ENCODE data around the gene ARMC12. TPM values are rescaled to one million over a fixed set of nuclear protein-coding genes. Genes with fewer than 3 reads are reported as not detected.

ARMC12 gene
- total RNA-seq, 4 donors from 2014 or later: 0.26 to 1.5 TPM; not detected in 2

DNA sequence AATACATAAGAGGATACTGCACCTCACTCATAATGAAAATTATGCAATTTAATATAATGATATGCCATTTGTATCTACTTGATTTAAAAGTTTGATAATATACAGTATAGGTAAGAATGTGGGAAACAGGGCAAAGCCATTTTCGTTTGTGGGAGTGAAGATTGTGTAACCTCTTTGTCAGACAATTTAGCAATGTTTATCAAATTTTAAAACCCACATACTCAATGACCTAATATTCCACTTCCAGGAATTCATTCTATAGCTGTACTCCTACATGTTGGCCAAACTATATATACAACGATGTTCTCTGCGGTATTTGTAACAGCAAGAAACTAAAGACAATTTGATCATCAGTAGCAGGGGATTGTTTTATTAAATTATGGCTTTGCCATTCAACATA lies 30.4 kb upstream of the ARMC12 start:
- no peak for DNase-seq
- H3K27ac ChIP-seq: no peak overlapping the region
- intact Hi-C loops (cut with DNase I): no loop called here
- H3K4me3 ChIP-seq: no peak overlapping the region
- no peaks in the 10 kb centered on the region for H3K27me3 ChIP-seq
- peaks cover 0 to 11% (median 3%) of the 10 kb centered on the region in 3 donors for H3K4me1 ChIP-seq
- 40 to 46% methylated on average over 3 of the region's 3 CpGs for WGBS, 2 donors
- TF ChIP-seq POLR2A (IDR thresholded peaks at IDR 0.05): no peak
- TF ChIP-seq, protein P1, sequence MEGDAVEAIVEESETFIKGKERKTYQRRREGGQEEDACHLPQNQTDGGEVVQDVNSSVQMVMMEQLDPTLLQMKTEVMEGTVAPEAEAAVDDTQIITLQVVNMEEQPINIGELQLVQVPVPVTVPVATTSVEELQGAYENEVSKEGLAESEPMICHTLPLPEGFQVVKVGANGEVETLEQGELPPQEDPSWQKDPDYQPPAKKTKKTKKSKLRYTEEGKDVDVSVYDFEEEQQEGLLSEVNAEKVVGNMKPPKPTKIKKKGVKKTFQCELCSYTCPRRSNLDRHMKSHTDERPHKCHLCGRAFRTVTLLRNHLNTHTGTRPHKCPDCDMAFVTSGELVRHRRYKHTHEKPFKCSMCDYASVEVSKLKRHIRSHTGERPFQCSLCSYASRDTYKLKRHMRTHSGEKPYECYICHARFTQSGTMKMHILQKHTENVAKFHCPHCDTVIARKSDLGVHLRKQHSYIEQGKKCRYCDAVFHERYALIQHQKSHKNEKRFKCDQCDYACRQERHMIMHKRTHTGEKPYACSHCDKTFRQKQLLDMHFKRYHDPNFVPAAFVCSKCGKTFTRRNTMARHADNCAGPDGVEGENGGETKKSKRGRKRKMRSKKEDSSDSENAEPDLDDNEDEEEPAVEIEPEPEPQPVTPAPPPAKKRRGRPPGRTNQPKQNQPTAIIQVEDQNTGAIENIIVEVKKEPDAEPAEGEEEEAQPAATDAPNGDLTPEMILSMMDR (IDR thresholded peaks at IDR 0.05): no peak
- no peaks in the 10 kb centered on the region for H3K36me3 ChIP-seq
- H3K9me3 ChIP-seq: no peaks in the 10 kb centered on the region

DNA sequence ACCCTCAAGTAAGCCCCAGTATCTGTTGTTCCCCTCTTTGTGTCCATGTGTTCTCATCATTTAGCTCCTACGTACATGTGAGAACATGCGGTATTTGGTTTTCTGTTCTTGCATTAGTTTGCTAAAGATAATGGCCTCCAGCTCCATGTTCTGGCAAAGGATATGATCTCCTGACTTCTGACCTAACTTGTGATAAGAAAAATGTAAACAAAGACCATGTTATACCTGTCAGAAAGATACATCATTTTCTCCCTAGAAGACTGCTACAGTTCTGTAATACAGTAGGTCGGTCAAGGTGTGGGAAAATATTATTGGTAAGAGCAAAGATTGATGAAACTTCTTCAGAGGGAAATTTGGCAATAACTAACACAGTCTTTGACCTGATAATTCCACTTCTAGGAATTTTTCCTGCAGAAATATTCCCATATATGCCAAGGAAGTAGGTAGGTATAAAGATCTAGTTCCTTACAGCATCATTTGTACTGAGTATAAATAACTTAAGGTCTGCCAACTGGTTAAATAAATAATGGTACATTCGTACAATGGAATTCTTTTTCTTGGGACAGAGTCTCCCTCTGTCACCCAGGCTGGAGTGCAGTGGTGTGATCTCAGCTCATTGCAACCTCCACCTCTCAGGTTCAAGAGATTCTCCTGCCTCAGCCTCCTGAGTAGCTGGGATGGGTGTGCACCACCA lies 29.0 kb upstream of the ARMC12 start:
- Histone ChIP-seq H3K4me3 (no peak overlapping the region), H3K9me3 (no peaks in the 10 kb centered on the region), H3K36me3 (no peaks in the 10 kb centered on the region), H3K4me1 (peaks cover 0 to 11% (median 3%) of the 10 kb centered on the region in 3 donors), H3K27me3 (no peaks in the 10 kb centered on the region), H3K27ac (no peak overlapping the region)
- TF ChIP-seq POLR2A (IDR thresholded peaks at IDR 0.05): no peak
- TF ChIP-seq, protein P1 (IDR thresholded peaks at IDR 0.05): no peak
- WGBS, 2 donors: 39 to 44% methylated on average over 4 of the region's 4 CpGs
- intact Hi-C loops (cut with DNase I): no loop called here
- DNase-seq: no peak

GRCh38 chr6:35708585-35708984 lies 28.2 kb upstream of the ARMC12 start:
- H3K4me1 ChIP-seq: peaks cover 0 to 11% (median 3%) of the 10 kb centered on the region in 3 donors

GRCh38 chr6:35710241-35710847 lies 26.5 kb upstream of the ARMC12 start:
- Histone ChIP-seq H3K4me1 (peaks cover 0 to 11% (median 3%) of the 10 kb centered on the region in 3 donors), H3K27ac (peak overlapping the region in 2 of 4 donors; percentile 45 to 60), H3K4me3 (no peak overlapping the region), H3K36me3 (no peaks in the 10 kb centered on the region), H3K27me3 (no peaks in the 10 kb centered on the region), H3K9me3 (no peaks in the 10 kb centered on the region)
- WGBS, 2 donors: 56 to 63% methylated on average over 3 to 4 of the region's 4 CpGs
- no peak for TF ChIP-seq POLR2A (IDR thresholded peaks at IDR 0.05)
- TF ChIP-seq, protein P1 (IDR thresholded peaks at IDR 0.05): no peak
- intact Hi-C loops (cut with DNase I): no loop called here
- DNase-seq: no peak

More at GRCh38 chr6:35708585-35708984, 28.2 kb upstream of the ARMC12 start:
- H3K27ac ChIP-seq: no peak overlapping the region
- no peak for DNase-seq
- no peak for TF ChIP-seq POLR2A (IDR thresholded peaks at IDR 0.05)
- TF ChIP-seq, protein P1 (IDR thresholded peaks at IDR 0.05): no peak
- no peaks in the 10 kb centered on the region for H3K36me3 ChIP-seq
- no peaks in the 10 kb centered on the region for H3K9me3 ChIP-seq
- intact Hi-C loops (cut with DNase I): no loop called here
- H3K27me3 ChIP-seq: no peaks in the 10 kb centered on the region
- H3K4me3 ChIP-seq: no peak overlapping the region

DNA sequence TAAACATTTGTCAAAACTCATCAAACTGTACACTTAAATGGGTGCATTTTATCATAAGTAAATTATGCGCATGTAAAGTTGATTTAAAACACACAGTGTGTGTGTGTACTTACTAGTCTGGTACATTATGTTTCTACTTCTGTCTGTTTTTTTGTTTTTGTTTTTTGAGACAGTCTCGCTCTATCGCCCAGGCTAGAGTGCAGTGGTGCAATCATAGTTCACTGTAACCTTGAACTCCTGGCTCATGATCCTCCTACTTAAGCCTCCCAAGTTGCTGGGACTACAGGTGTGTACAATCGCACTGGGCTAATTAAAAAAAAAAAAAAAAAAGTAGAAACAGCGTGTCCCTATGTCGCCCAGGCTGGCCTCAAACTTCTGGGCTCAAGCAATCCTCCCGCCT lies 25.1 kb upstream of the ARMC12 start:
- WGBS, 2 donors: 97 to 98% methylated on average over 7 of the region's 7 CpGs
- intact Hi-C loops (cut with DNase I): no loop called here
- H3K27me3 ChIP-seq: no peaks in the 10 kb centered on the region
- DNase-seq: no peak
- peaks cover 0 to 11% (median 3%) of the 10 kb centered on the region in 3 donors for H3K4me1 ChIP-seq
- no peak for TF ChIP-seq POLR2A (IDR thresholded peaks at IDR 0.05)
- TF ChIP-seq, protein P1 (IDR thresholded peaks at IDR 0.05): no peak
- no peak overlapping the region for H3K27ac ChIP-seq
- H3K9me3 ChIP-seq: no peaks in the 10 kb centered on the region
- H3K36me3 ChIP-seq: no peaks in the 10 kb centered on the region
- H3K4me3 ChIP-seq: no peak overlapping the region

All from esophagus squamous epithelium (tissue), 5 donors.